B cell (primary cell): Measurements from ENCODE around the gene ARMC10. TPM values are rescaled to one million over a fixed set of nuclear protein-coding genes. Genes with fewer than 3 reads are reported as not detected.

Experiments
- ATAC-seq: fragments of 200-7000 bp; cut with Tn5 transposase; one replicate; pipeline ENCODE4 v1.10.0; 2021; ENCODE audit warnings: low read depth, mild to moderate bottlenecking, moderate number of reproducible peaks, moderate library complexity
- CTCF ChIA-PET: fragments of 350-600 bp; sonication (Branson Sonifier 250); formaldehyde crosslinking; loops from one replicate; lab custom pipeline; 2021; ENCODE audit warnings: antibody characterized with exemption, inconsistent platforms; lab: Charles Lee
- POLR2A ChIA-PET: fragments of 350-600 bp; sonication (Branson Sonifier 250); formaldehyde crosslinking; loops from one replicate; lab custom pipeline; 2021; ENCODE audit warnings: antibody characterized with exemption; lab: Charles Lee
- DNase-seq: peaks from one replicate; pipeline ENCODE4 v3.0.0; 2013
- H2AFZ ChIP-seq: 2 replicates; pipeline ENCODE4 v1.6.1; 2012; ENCODE audit warnings: mild to moderate bottlenecking, low read depth, low read length; ENCODE audit not compliant: insufficient read depth, poor library complexity, severe bottlenecking
- H3K27ac ChIP-seq, 2 donors: 1 replicate in 1 of 2; 2 replicates in 1 of 2; pipeline ENCODE4 v1.5.1; 2012 to 2013; ENCODE audit warnings: low read length in 2 of 2, mild to moderate bottlenecking in 2 of 2, moderate library complexity in 1 of 2
- H3K27me3 ChIP-seq, 4 experiments: fragments of 200-600 bp in 1 of 4; sonication (generic) in 1 of 4; replicated peaks in 1 of 4; 1 replicate in 2 of 4; 2 replicates in 2 of 4; pipeline versions ENCODE4 v1.6.1 to v1.7.0; 2013 to 2016; ENCODE audit warnings: low read length in 3 of 4, mild to moderate bottlenecking in 2 of 4, mixed read lengths in 1 of 4, moderate library complexity in 1 of 4; ENCODE audit not compliant: insufficient read depth in 4 of 4, control insufficient read depth in 3 of 4; ENCODE audit errors: control extremely low read depth in 1 of 4
- H3K36me3 ChIP-seq, 2 experiments: replicated peaks in 1 of 2; 1 replicate in 1 of 2; 2 replicates in 1 of 2; pipeline versions ENCODE4 v1.6.1 to v1.7.1; 2013; ENCODE audit warnings: low read length in 1 of 2; ENCODE audit not compliant: insufficient read depth in 2 of 2, control insufficient read depth in 1 of 2; ENCODE audit errors: control extremely low read depth in 1 of 2, extremely low read depth in 1 of 2
- H3K4me1 ChIP-seq, 2 donors: fragments of 200-600 bp in 1 of 2; sonication (generic) in 1 of 2; 1 replicate in 1 of 2; 2 replicates in 1 of 2; pipeline versions ENCODE4 v1.5.1 to v1.6.1; 2013 to 2017; ENCODE audit warnings: low read length in 2 of 2; ENCODE audit not compliant: control insufficient read depth in 2 of 2, insufficient read depth in 2 of 2
- H3K4me2 ChIP-seq: replicated peaks from 2 replicates; pipeline ENCODE3; 2012; ENCODE audit warnings: mild to moderate bottlenecking, low read depth, low read length; ENCODE audit not compliant: poor library complexity, severe bottlenecking
- H3K4me3 ChIP-seq, 5 experiments: fragments of 200-600 bp in 1 of 5; sonication (generic) in 1 of 5; 1 replicate in 3 of 5; 2 replicates in 2 of 5; pipeline versions ENCODE4 v1.5.1 to v1.7.0; 2011 to 2016; ENCODE audit warnings: low read length in 4 of 5, mild to moderate bottlenecking in 4 of 5, low read depth in 2 of 5, control low read depth in 1 of 5, moderate library complexity in 1 of 5; ENCODE audit not compliant: insufficient read depth in 1 of 5; ENCODE audit errors: control extremely low read depth in 1 of 5, extremely low read depth in 1 of 5
- H3K79me2 ChIP-seq: fragments of 200-600 bp; sonication (generic); one replicate; pipeline ENCODE4 v1.6.0; 2016; ENCODE audit warnings: low read length; ENCODE audit not compliant: control insufficient read depth, insufficient read depth
- H3K9ac ChIP-seq: fragments of 200-600 bp; sonication (generic); 2 replicates; pipeline ENCODE4 v1.6.1; 2017; ENCODE audit warnings: mild to moderate bottlenecking, low read length, moderate library complexity
- H3K9me3 ChIP-seq, 3 donors: one replicate each; pipeline versions ENCODE4 v1.6.1 to v1.7.1; 2013; ENCODE audit warnings: low read length in 2 of 3; ENCODE audit not compliant: control insufficient read depth in 2 of 3, insufficient read depth in 1 of 3; ENCODE audit errors: control extremely low read depth in 1 of 3
- H4K20me1 ChIP-seq: 2 replicates; pipeline ENCODE4 v1.6.0; 2012; ENCODE audit warnings: mild to moderate bottlenecking, low read length; ENCODE audit not compliant: insufficient read depth, control insufficient read depth, poor library complexity, severe bottlenecking
- H3K27ac Mint-ChIP-seq: one replicate; pipeline ENCODE4 v1.8.0; 2021; ENCODE audit warnings: mixed read lengths
- H3K27me3 Mint-ChIP-seq: one replicate; pipeline ENCODE4 v1.8.0; 2021; ENCODE audit warnings: mixed read lengths
- H3K4me1 Mint-ChIP-seq: one replicate; pipeline ENCODE4 v1.8.0; 2021; ENCODE audit warnings: mixed read lengths
- H3K4me3 Mint-ChIP-seq: one replicate; pipeline ENCODE4 v1.8.0; 2021; ENCODE audit warnings: mixed read lengths
- H3K9me3 Mint-ChIP-seq: one replicate; pipeline ENCODE4 v1.8.0; 2022; ENCODE audit warnings: mixed read lengths; ENCODE audit not compliant: insufficient read depth
- EZH2 ChIP-seq: IDR thresholded peaks from 2 replicates; pipeline ENCODE4 v1.6.1; 2012; ENCODE audit warnings: borderline replicate concordance, low read depth, mild to moderate bottlenecking, moderate library complexity, low read length; ENCODE audit not compliant: insufficient read depth, poor library complexity, severe bottlenecking
- WGBS: methylation state at CpG from one replicate; pipeline ENCODE4 v1.1.5; 2013; ENCODE audit warnings: missing lambda C conversion rate; ENCODE audit not compliant: insufficient coverage; 5-methylcytosine and 5-hydroxymethylcytosine counted together
- intact Hi-C: fragments of 100-400 bp; cut with micrococcal nuclease; formaldehyde crosslinking; loops from one replicate; pipeline ENCODE4 v1.10.0; 2022
- polyA plus RNA-seq: library from polyadenylated mRNA; depleted of rRNA; stranded (reverse); fragments of >200 nt; gene quantifications from 2 replicates; pipeline ENCODE4 v1.2.3, GENCODE V29; 2012
- total RNA-seq, 2 donors: library from RNA; stranded (reverse); fragments of 120-200 nt in 1 of 2; gene quantifications; 1 replicate in 1 of 2; 2 replicates in 1 of 2; pipeline versions ENCODE4 v1.2.3 to v1.2.4, GENCODE V29; 2013 to 2022
- TF ChIP-seq, protein P1 (sequence below): fragments of 200-600 bp; IDR thresholded peaks from one replicate; pipeline ENCODE4 v1.8.0; 2022; ENCODE audit warnings: antibody characterized with exemption, mild to moderate bottlenecking

The ARMC10 gene
- total and polyA plus RNA-seq, 2 donors (not counting 1 experiment from before 2014, with no cell fraction given), result 7.3 to 24.2 TPM

DNA sequence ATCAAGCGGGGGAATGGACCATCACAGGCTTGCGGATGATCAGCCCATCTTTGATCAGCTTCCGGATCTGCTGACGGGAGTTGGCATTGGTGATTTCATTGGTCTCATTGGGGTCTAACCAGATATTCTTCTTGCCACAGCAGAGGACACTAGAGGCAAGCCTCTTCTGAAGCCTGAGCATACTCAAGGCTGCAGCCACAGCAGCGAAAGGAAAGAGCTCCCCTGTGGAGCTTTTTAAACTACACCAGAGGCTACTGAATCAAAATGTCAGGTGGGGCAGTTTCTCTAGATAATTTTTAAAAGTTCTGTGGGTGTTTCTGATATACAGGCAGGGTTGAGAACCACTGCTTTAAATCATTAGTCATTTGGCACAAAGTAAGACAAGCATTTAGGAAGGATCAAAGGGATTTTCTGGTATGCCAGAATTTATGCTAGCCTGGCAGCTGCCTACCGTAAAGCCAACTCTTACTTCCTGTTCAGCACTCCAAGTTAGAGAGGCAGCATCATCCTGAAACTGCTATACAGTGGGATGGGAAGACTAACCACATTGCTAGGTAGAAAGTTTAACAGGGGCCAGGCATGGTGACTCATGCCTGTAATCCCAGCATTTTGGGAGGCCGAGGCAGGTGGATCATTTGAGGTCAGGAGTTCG, 66.9 kb downstream of the ARMC10 start:
- Histone ChIP-seq H3K79me2 (peaks cover 15% of the 10 kb centered on the region), H3K4me3 (no peak overlapping the region), H3K36me3 (no peaks in the 10 kb centered on the region), H3K9me3 (no peaks in the 10 kb centered on the region), H3K4me1 (no peaks in the 10 kb centered on the region), H2AFZ (no peak overlapping the region), H3K27ac (no peak overlapping the region), H4K20me1 (no peaks in the 10 kb centered on the region), H3K27me3 (no peaks in the 10 kb centered on the region), H3K4me2 (no peak overlapping the region), H3K9ac (no peak overlapping the region)
- ChIA-PET POLR2A (no interaction called here), CTCF (no interaction called here)
- no peak overlapping the region for H3K27ac Mint-ChIP-seq
- no peak overlapping the region for H3K4me3 Mint-ChIP-seq
- no peaks in the 10 kb centered on the region for H3K27me3 Mint-ChIP-seq
- 100% methylated on average over 5 of the region's 8 CpGs for WGBS
- no peaks in the 10 kb centered on the region for H3K9me3 Mint-ChIP-seq
- ATAC-seq (no peak), DNase-seq (no peak)
- intact Hi-C loops, result no loop called here
- TF ChIP-seq, protein P1, sequence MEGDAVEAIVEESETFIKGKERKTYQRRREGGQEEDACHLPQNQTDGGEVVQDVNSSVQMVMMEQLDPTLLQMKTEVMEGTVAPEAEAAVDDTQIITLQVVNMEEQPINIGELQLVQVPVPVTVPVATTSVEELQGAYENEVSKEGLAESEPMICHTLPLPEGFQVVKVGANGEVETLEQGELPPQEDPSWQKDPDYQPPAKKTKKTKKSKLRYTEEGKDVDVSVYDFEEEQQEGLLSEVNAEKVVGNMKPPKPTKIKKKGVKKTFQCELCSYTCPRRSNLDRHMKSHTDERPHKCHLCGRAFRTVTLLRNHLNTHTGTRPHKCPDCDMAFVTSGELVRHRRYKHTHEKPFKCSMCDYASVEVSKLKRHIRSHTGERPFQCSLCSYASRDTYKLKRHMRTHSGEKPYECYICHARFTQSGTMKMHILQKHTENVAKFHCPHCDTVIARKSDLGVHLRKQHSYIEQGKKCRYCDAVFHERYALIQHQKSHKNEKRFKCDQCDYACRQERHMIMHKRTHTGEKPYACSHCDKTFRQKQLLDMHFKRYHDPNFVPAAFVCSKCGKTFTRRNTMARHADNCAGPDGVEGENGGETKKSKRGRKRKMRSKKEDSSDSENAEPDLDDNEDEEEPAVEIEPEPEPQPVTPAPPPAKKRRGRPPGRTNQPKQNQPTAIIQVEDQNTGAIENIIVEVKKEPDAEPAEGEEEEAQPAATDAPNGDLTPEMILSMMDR, result no peak
- no peak for TF ChIP-seq EZH2
- H3K4me1 Mint-ChIP-seq, result peaks cover 15% of the 10 kb centered on the region

DNA sequence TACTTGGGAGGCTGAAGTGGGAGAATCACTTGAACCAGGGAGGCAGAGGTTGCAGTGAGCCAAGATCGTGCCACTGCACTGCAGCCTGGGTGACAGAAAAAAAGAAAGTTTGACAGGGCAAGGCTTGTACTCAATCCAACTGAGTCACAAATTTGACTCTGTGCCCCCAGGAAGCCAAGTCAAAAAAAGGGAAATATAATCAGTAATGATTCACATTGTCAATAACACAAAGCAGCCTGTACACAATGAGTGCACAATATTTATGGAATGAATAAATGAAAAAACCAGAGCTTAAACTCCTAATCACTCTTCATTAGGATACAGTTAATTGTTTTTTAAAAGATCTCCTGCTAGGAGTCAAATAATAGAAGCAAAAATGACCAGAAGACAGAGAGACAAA, 67.6 kb downstream of the ARMC10 start:
- CTCF ChIA-PET, result no interaction called here
- DNase-seq (no peak), ATAC-seq (no peak)
- TF ChIP-seq, protein P1, result no peak
- TF ChIP-seq EZH2, result no peak
- Mint-ChIP-seq H3K4me1 (peaks cover 20% of the 10 kb centered on the region), H3K27ac (no peak overlapping the region), H3K27me3 (no peaks in the 10 kb centered on the region), H3K4me3 (no peak overlapping the region), H3K9me3 (no peaks in the 10 kb centered on the region)
- H3K27me3 ChIP-seq, result no peaks in the 10 kb centered on the region
- 100% methylated on average over 1 of the region's 1 CpG for whole genome bisulfite sequencing
- H3K79me2 ChIP-seq, result peaks cover 15% of the 10 kb centered on the region
- no peaks in the 10 kb centered on the region for H3K9me3 ChIP-seq
- peaks cover 0 to 4% of the 10 kb centered on the region in 2 donors for H3K4me1 ChIP-seq
- H3K36me3 ChIP-seq, result no peaks in the 10 kb centered on the region
- H3K9ac ChIP-seq, result no peak overlapping the region
- POLR2A ChIA-PET, result no interaction called here
- H3K4me2 ChIP-seq, result no peak overlapping the region
- intact Hi-C loops, result no loop called here
- no peak overlapping the region for H3K27ac ChIP-seq
- no peak overlapping the region for H3K4me3 ChIP-seq
- H2AFZ ChIP-seq, result no peak overlapping the region
- no peaks in the 10 kb centered on the region for H4K20me1 ChIP-seq
